ENCODE data around the gene HOXC5.

The HOXC5 gene

DNA sequence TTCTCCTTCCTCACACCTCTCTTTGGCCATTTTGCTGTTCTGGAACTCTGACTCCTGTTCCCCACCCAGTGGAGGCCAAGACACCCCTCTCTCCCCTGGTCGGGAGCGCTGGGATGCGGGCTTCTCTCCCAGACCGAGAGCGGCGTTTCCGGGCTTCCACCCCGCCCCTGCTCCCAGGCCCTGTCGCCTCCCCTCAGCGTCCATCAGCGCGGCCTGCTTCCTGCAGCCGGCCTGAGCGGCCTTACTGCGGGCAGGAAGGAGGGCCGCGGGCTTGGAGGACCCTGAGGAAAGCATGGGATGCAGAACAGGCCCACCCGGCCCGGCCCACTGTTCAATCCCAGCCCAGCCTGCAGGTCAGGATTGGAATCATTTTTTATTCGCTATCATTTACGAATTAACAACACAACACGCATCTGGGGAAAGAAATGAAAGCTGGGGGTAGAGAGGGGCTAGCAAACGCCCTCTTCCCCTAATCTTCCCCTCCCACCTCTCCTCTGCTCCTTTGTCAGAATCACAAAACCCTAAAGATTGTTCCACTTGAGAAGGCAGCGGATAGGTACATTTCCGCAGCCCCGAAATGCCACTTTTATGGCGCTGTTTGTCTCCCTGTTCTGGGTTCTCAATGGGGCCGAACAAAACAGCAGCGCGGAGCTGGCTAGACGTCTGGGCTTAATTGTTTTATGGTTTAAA is 27.9 kb upstream of the HOXC5 start:
- TF ChIP-seq, protein P1, sequence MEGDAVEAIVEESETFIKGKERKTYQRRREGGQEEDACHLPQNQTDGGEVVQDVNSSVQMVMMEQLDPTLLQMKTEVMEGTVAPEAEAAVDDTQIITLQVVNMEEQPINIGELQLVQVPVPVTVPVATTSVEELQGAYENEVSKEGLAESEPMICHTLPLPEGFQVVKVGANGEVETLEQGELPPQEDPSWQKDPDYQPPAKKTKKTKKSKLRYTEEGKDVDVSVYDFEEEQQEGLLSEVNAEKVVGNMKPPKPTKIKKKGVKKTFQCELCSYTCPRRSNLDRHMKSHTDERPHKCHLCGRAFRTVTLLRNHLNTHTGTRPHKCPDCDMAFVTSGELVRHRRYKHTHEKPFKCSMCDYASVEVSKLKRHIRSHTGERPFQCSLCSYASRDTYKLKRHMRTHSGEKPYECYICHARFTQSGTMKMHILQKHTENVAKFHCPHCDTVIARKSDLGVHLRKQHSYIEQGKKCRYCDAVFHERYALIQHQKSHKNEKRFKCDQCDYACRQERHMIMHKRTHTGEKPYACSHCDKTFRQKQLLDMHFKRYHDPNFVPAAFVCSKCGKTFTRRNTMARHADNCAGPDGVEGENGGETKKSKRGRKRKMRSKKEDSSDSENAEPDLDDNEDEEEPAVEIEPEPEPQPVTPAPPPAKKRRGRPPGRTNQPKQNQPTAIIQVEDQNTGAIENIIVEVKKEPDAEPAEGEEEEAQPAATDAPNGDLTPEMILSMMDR (IDR thresholded peaks at IDR 0.05; ENCODE audit: low read depth, low read length, missing control alignments): no peak
- no peak overlapping the region for H3K4me3 ChIP-seq (ENCODE audit: low read depth, low read length)
- DNase-seq (ENCODE audit: low read depth): no peak

DNA sequence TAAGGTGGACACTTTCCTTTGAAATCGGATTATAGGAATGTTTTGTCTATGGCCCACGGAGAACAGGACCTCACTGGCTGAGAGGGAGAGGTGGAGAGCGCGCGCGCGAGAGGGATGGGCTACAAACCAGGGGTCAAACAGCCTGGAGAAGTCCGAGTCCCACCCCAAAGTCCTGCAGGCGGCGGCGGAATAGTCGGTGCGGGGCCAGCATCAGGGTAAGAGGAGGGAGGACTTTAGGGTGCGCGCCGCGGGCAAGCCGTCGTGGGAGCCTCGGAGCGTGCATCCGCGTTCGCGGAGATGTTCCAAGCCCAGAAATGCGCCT is 27.4 kb upstream of the HOXC5 start:
- no peak overlapping the region for H3K4me3 ChIP-seq (ENCODE audit: low read depth, low read length)
- TF ChIP-seq, protein P1 (IDR thresholded peaks at IDR 0.05; ENCODE audit: low read depth, low read length, missing control alignments): no peak
- no peak for DNase-seq (ENCODE audit: low read depth)

DNA sequence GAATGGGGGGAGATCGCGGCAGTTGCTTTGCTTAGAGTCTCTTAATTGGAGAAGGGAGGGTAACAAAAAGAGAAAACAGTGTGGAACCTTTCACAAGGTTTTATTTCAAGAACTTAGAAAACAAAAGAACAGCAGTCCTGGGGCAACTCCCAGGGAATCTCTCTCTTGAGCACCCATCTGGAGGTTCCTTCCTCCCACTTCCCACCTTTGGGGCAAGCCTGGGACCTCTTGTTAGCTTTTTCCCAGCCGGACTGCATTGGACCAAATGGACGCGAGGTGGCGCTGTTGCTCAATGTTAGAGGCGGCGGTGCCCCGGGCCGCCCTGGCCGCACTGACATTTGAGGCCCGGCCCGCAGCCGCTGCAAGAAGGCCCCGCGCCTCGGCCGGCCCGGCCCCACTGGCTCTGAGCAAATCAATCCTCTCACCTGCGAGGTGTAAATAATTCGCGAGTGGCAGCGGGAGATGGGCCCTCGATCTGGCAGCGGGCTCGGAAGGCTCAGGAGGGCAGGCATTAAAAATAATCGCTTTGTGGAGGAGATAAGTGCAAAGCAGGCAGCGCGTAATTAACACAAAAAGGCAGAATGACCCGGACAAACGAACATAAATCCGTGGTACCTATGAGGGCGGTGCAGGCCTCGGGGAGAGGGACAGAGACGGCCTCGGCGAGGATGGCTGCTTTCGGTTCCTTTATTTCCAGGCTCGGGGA is 26.8 kb upstream of the HOXC5 start:
- H3K4me3 ChIP-seq (ENCODE audit: low read depth, low read length): no peak overlapping the region
- TF ChIP-seq, protein P1 (IDR thresholded peaks at IDR 0.05; ENCODE audit: low read depth, low read length, missing control alignments): peak; percentile 82
- DNase-seq (ENCODE audit: low read depth): no peak

DNA sequence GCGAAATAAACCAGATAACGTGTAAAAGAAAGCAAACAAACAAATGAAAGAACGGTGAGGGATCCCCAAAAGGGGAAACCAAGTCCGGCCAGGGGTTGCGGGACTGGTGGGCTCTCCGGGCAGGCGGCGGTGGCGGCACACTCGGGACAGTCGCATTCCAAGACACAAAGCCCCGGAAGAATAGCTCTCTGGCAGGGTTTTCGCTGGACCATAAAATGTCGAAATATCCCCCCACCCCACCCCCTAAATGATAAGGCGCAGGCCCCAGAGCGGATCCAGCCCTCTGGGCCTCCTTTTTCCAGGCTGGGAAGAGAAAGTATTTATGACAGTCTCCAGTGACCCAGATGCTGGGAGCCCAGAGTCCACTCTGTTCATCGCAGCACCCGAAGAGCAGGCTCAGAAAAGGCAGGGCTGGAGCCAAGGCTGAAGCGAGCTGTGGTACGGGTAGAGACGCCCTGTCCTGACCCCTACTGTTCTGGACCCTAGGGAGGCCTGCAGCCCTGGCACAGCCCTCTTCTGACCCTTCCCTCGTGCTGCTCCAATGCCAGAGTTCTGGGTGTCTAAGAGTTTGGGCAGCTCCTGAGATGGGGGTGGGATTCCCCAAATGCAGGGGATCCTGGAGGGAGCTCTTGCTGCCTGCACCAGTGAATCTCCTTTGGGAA is 26.2 kb upstream of the HOXC5 start:
- no peak overlapping the region for H3K4me3 ChIP-seq (ENCODE audit: low read depth, low read length)
- DNase-seq (ENCODE audit: low read depth): no peak
- TF ChIP-seq, protein P1 (IDR thresholded peaks at IDR 0.05; ENCODE audit: low read depth, low read length, missing control alignments): no peak

DNA sequence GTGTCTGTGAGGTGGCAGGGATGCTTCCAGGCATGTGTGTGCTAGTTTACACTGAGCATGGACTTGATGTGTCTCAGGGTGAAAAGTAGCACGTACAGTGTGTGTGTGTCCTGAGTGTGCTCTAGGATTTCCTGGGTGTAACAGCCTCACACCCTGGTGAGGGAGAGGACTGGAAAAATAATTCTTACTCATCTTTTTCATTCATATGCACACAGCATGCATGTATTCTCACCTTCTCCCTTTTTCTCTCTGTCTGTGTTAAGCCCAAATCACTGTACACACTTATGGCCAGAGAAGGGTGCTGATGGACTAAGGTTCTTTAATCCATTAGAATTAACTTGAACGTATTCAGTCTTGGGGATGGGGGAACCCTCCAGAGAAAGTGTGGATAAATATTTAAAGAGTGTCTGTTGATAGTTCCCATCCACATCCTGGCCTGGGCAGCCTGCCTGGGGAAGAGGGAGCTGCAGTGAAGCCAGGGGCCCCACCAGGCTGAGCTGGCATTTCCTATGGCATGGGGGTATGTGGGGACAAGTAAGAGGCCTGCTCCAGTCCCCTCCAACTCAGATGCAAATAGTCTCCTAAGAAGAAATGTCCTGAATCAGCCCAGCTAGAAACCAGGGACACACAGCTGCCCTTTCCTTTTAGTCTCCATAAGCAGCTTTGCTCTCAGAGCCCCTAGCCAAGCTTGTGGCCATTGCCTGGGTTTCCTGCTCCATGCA is 25.2 kb upstream of the HOXC5 start:
- TF ChIP-seq, protein P1 (IDR thresholded peaks at IDR 0.05; ENCODE audit: low read depth, low read length, missing control alignments): no peak
- no peak overlapping the region for H3K4me3 ChIP-seq (ENCODE audit: low read depth, low read length)
- DNase-seq (ENCODE audit: low read depth): no peak

DNA sequence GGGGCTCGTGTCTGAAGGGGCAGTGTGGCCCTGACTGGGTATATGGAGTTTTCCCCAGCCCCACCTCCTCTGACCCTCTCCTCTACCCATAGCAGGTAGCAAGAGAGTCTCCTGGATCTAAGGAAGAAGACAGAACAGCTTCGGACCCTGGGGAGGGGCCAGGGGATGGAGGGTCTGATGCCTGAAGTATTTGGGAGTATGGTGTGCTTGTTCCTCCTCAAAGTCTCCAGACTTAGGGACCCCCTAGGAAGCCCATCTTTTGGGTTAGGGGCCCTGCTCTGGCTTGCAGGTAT is 24.6 kb upstream of the HOXC5 start:
- TF ChIP-seq, protein P1 (IDR thresholded peaks at IDR 0.05; ENCODE audit: low read depth, low read length, missing control alignments): no peak
- no peak overlapping the region for H3K4me3 ChIP-seq (ENCODE audit: low read depth, low read length)
- no peak for DNase-seq (ENCODE audit: low read depth)
